AG04450 (cell line): Measurements from ENCODE around the gene NCAM1. TPM values are rescaled to one million over a fixed set of nuclear protein-coding genes. Genes with fewer than 3 reads are reported as not detected.

Experiments used
- CTCF ChIA-PET: fragments of 300-600, 350-600 bp; formaldehyde crosslinking; extraction: SDS; loops from one replicate; lab custom pipeline; 2022; ENCODE audit warnings: antibody characterized with exemption, inconsistent platforms; lab: Charles Lee
- POLR2A ChIA-PET: fragments of 350-600 bp; formaldehyde crosslinking; extraction: SDS; loops from one replicate; lab custom pipeline; 2021; ENCODE audit warnings: antibody characterized with exemption, inconsistent platforms; lab: Yijun Ruan, JAX
- DNase-seq: peaks from one replicate; pipeline ENCODE4 v3.0.0-alpha.2; 2011; ENCODE audit warnings: low read depth, low spot score
- H3K27ac ChIP-seq: one replicate; pipeline ENCODE4 v1.5.1; 2012; ENCODE audit warnings: low read depth, low read length, control low read depth
- H3K27me3 ChIP-seq: one replicate; pipeline ENCODE4 v1.6.0; 2012; ENCODE audit warnings: low read length; ENCODE audit not compliant: control insufficient read depth, insufficient read depth
- H3K4me3 ChIP-seq: 2 replicates; pipeline ENCODE4 v1.5.1; 2011; ENCODE audit warnings: mild to moderate bottlenecking, low read depth, low read length, control low read depth
- H3K9me3 ChIP-seq: 2 replicates; pipeline ENCODE4 v1.5.1; 2012; ENCODE audit warnings: low read length; ENCODE audit not compliant: control insufficient read depth, insufficient read depth
- CTCF ChIP-seq: IDR thresholded peaks from 2 replicates; pipeline ENCODE4 v1.5.1; 2011; ENCODE audit warnings: low read depth, low read length, control low read depth, inconsistent platforms
- polyA plus RNA-seq: library from polyadenylated mRNA; depleted of rRNA; stranded (reverse); fragments of >200 nt; gene quantifications from 2 replicates; pipeline ENCODE4 v1.2.3, GENCODE V29; 2011

The NCAM1 gene
- polyA plus RNA-seq, 1 experiment: not detected

- no peak for DNase-seq
- Histone ChIP-seq H3K27ac (no peak overlapping the region), H3K27me3 (no peaks in the 10 kb centered on the region), H3K9me3 (no peaks in the 10 kb centered on the region), H3K4me3 (no peak overlapping the region)
- TF ChIP-seq CTCF: no peak
- CTCF ChIA-PET: no interaction called here
- POLR2A ChIA-PET: no interaction called here
Measured at GRCh38 chr11:113178381-113179070, 217.3 kb downstream of the NCAM1 start.

GRCh38 chr11:113179181-113179704 is 218.0 kb downstream of the NCAM1 start:
- no peak for TF ChIP-seq CTCF

DNA sequence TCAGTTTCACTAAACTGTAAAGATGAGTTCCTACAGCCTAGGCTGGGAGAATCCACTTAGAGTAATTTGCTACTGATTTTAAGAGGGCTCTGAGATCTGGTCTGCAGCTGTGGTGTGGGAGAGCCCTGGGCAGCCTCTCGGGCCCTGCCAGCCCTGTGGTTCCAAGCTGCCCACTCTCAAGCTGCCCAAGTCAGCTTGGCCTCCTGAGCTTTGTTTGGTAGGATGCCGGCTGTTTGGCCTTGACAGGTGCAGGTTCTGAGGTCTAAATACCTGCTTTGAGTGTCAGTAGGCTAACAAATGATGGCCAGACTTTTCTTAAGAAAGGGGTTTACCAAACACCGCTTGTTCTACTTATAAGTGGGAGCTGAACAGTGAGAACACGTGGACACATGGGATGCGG is 219.9 kb downstream of the NCAM1 start:
- no peaks in the 10 kb centered on the region for H3K27me3 ChIP-seq
- no peak overlapping the region for H3K4me3 ChIP-seq
- no peak for TF ChIP-seq CTCF
- ChIA-PET POLR2A (no interaction called here), CTCF (no interaction called here)
- no peak for DNase-seq
- H3K9me3 ChIP-seq: no peaks in the 10 kb centered on the region
- H3K27ac ChIP-seq: no peak overlapping the region

More at GRCh38 chr11:113179181-113179704, 218.0 kb downstream of the NCAM1 start:
- Histone ChIP-seq H3K27ac (no peak overlapping the region), H3K4me3 (no peak overlapping the region), H3K27me3 (no peaks in the 10 kb centered on the region), H3K9me3 (no peaks in the 10 kb centered on the region)
- POLR2A ChIA-PET: no interaction called here
- CTCF ChIA-PET: no interaction called here
- no peak for DNase-seq

DNA sequence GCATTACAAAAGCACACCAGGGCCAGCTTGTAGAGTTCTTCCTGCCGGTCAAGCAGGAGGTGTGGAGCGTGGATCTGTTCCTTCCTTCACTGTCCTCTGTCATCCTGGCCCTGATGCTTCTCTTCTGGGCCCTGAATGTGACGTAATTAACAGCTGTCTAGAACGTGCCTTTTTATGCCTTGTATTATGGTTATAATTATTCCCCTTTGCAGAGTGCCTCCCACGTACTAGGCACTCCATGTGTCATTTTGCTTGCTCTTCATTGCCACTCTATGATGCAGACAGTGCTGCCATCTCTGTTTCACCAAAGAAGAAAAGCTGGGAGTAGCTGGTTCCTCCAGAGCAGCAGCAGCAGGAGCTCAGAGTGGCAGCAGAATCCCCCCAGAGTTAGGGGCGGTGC is 221.1 kb downstream of the NCAM1 start:
- no peak for DNase-seq
- TF ChIP-seq CTCF: no peak
- Histone ChIP-seq H3K27me3 (no peaks in the 10 kb centered on the region), H3K27ac (no peak overlapping the region), H3K9me3 (no peaks in the 10 kb centered on the region), H3K4me3 (no peak overlapping the region)
- POLR2A ChIA-PET: no interaction called here
- CTCF ChIA-PET: no interaction called here

GRCh38 chr11:113184498-113184897 is 223.3 kb downstream of the NCAM1 start:
- no peak overlapping the region for H3K27ac ChIP-seq

More at GRCh38 chr11:113184498-113184897, 223.3 kb downstream of the NCAM1 start:
- no peak for TF ChIP-seq CTCF
- Histone ChIP-seq H3K9me3 (no peaks in the 10 kb centered on the region), H3K27me3 (no peaks in the 10 kb centered on the region), H3K4me3 (no peak overlapping the region)
- DNase-seq: no peak
- ChIA-PET CTCF (no interaction called here), POLR2A (no interaction called here)
